Osteoblast (primary cell): ENCODE data around the gene PHF21A. TPM values are rescaled to one million over a fixed set of nuclear protein-coding genes. Genes with fewer than 3 reads are reported as not detected.

Experiments
- DNase-seq: peaks from one replicate; pipeline ENCODE4 v3.0.0; 2011; ENCODE audit warnings: low spot score, mixed read lengths; ENCODE audit not compliant: insufficient read length; ENCODE audit errors: missing footprints
- H2AFZ ChIP-seq: 2 replicates; pipeline ENCODE4 v1.6.0; 2011; ENCODE audit warnings: mild to moderate bottlenecking, low read length
- H3K27ac ChIP-seq: 2 replicates; pipeline ENCODE4 v1.5.1; 2011; ENCODE audit warnings: mild to moderate bottlenecking, low read depth, low read length, moderate library complexity
- H3K27me3 ChIP-seq: 2 replicates; pipeline ENCODE4 v1.6.0; 2012; ENCODE audit warnings: mild to moderate bottlenecking, control low read depth, inconsistent platforms, low read length, moderate library complexity; ENCODE audit not compliant: insufficient read depth
- H3K36me3 ChIP-seq: 2 replicates; pipeline ENCODE4 v1.5.1; 2011; ENCODE audit warnings: mild to moderate bottlenecking, low read length, control low read depth, moderate library complexity; ENCODE audit not compliant: insufficient read depth
- H3K4me1 ChIP-seq: 2 replicates; pipeline ENCODE4 v1.5.1; 2011; ENCODE audit warnings: mild to moderate bottlenecking, low read length, control low read depth, moderate library complexity; ENCODE audit not compliant: insufficient read depth
- H3K4me2 ChIP-seq: 2 replicates; pipeline ENCODE4 v1.6.0; 2011; ENCODE audit warnings: mild to moderate bottlenecking, low read length; ENCODE audit not compliant: insufficient read depth
- H3K4me3 ChIP-seq: fragments of 200-600 bp; sonication (generic); 3 replicates; pipeline ENCODE4 v1.5.1; 2012; ENCODE audit warnings: mild to moderate bottlenecking, low read length, inconsistent platforms; ENCODE audit not compliant: insufficient read depth
- H3K79me2 ChIP-seq: 2 replicates; pipeline ENCODE4 v1.6.0; 2012; ENCODE audit warnings: mild to moderate bottlenecking, low read length, control low read depth, inconsistent platforms; ENCODE audit not compliant: insufficient read depth
- H3K9me3 ChIP-seq: 2 replicates; pipeline ENCODE4 v1.5.1; 2011; ENCODE audit warnings: low read depth, low read length, control low read depth
- H4K20me1 ChIP-seq: 2 replicates; pipeline ENCODE4 v1.6.0; 2012; ENCODE audit warnings: mild to moderate bottlenecking, low read length, control low read depth; ENCODE audit not compliant: insufficient read depth
- total RNA-seq: library from RNA; depleted of rRNA; stranded (reverse); fragments of >200 nt; gene quantifications from 2 replicates; pipeline ENCODE4 v1.2.3, GENCODE V29; 2012
- TF ChIP-seq, protein P1 (sequence below): IDR thresholded peaks from 2 replicates; pipeline ENCODE4 v1.5.1; 2011; ENCODE audit warnings: mild to moderate bottlenecking, low read depth, low read length, moderate library complexity; ENCODE audit errors: extremely low read depth

Gene PHF21A
- total RNA-seq, 1 donor: 26.4 TPM

DNA sequence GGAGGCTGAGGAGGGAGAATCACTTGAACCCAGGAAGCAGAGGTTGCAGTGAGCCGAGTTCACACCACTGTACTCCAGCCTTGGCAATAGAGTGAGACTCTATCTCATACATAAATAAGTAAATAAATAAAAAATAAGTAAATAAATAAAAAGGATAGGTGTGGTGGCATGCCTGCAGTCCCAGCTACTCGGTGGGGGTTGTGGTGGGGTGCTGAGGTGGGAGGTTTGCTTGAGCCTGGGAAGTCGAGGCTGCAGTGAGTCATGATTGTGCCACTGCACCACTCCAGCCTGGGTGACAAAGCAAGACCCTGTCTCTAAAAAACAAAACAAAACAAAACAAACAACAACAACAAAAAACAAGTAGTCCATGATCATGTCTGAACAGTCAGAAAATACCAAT lies 195.7 kb downstream of the PHF21A start:
- H3K4me2 ChIP-seq: no peak overlapping the region
- H3K4me1 ChIP-seq: no peaks in the 10 kb centered on the region
- no peak overlapping the region for H2AFZ ChIP-seq
- TF ChIP-seq, protein P1, sequence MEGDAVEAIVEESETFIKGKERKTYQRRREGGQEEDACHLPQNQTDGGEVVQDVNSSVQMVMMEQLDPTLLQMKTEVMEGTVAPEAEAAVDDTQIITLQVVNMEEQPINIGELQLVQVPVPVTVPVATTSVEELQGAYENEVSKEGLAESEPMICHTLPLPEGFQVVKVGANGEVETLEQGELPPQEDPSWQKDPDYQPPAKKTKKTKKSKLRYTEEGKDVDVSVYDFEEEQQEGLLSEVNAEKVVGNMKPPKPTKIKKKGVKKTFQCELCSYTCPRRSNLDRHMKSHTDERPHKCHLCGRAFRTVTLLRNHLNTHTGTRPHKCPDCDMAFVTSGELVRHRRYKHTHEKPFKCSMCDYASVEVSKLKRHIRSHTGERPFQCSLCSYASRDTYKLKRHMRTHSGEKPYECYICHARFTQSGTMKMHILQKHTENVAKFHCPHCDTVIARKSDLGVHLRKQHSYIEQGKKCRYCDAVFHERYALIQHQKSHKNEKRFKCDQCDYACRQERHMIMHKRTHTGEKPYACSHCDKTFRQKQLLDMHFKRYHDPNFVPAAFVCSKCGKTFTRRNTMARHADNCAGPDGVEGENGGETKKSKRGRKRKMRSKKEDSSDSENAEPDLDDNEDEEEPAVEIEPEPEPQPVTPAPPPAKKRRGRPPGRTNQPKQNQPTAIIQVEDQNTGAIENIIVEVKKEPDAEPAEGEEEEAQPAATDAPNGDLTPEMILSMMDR: no peak
- no peaks in the 10 kb centered on the region for H3K36me3 ChIP-seq
- H3K4me3 ChIP-seq: no peak overlapping the region
- peaks cover 3% of the 10 kb centered on the region for H4K20me1 ChIP-seq
- H3K27me3 ChIP-seq: peaks cover 55% of the 10 kb centered on the region
- no peak for DNase-seq
- H3K27ac ChIP-seq: no peak overlapping the region
- H3K9me3 ChIP-seq: no peaks in the 10 kb centered on the region
- no peaks in the 10 kb centered on the region for H3K79me2 ChIP-seq

DNA sequence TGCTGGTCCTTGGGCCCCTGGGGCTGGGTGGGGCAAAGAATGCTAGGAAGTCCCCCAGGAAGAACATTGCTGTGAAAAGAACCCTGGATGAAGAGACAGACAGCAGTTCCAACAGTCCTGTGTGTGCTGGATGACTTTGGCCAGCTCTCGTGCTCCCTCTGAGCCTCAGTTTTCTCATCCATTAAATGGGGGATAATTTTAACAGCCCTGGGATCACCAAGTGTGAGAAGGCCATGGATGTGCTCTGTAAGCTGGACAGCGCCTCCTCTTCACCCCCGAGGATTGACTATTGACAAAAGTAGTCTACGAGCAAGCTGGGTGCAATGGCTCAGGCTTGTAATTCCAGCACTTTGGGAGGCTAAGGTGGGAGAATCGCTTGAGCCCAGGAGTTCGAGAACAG lies 196.3 kb downstream of the PHF21A start:
- no peak overlapping the region for H2AFZ ChIP-seq
- no peak overlapping the region for H3K4me3 ChIP-seq
- TF ChIP-seq, protein P1: no peak
- H3K27me3 ChIP-seq: peaks cover 55% of the 10 kb centered on the region
- H4K20me1 ChIP-seq: peaks cover under 1% of the 10 kb centered on the region
- no peak overlapping the region for H3K4me2 ChIP-seq
- no peaks in the 10 kb centered on the region for H3K4me1 ChIP-seq
- peak; percentile 86 for DNase-seq
- H3K27ac ChIP-seq: no peak overlapping the region
- no peaks in the 10 kb centered on the region for H3K9me3 ChIP-seq
- no peaks in the 10 kb centered on the region for H3K36me3 ChIP-seq
- H3K79me2 ChIP-seq: no peaks in the 10 kb centered on the region

DNA sequence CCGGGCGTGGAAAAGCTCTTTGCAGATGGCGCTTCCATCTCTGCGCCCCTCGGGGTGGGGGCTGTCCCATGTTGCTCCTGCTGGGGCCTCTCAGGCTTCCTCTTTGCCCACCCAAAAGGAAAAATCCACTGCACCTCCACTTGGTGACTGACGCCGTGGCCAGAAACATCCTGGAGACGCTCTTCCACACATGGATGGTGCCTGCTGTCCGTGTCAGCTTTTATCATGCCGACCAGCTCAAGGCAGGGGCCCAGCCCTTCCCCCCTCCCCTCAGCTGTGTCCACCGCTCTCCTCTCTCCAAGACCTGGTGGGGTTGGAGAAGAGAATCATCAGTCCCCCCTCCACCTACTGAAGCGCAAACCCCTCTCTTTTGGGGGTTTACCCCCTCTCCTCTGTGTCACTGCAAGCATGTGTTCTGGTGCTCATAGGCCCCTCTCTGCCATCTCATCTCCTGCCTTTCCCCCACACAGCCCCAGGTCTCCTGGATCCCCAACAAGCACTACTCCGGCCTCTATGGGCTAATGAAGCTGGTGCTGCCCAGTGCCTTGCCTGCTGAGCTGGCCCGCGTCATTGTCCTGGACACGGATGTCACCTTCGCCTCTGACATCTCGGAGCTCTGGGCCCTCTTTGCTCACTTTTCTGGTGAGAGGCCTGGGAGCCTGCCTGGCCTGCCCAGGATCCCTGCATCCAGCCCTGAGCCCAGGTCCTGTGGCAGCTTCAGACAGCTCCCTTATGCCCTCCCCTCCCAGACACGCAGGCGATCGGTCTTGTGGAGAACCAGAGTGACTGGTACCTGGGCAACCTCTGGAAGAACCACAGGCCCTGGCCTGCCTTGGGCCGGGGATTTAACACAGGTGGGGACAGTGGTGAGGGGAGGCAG lies 197.0 kb downstream of the PHF21A start:
- H2AFZ ChIP-seq: no peak overlapping the region
- TF ChIP-seq, protein P1: no peak
- no peaks in the 10 kb centered on the region for H4K20me1 ChIP-seq
- H3K36me3 ChIP-seq: no peaks in the 10 kb centered on the region
- peaks cover 55% of the 10 kb centered on the region for H3K27me3 ChIP-seq
- no peak overlapping the region for H3K27ac ChIP-seq
- peak; percentile 92 for DNase-seq
- H3K79me2 ChIP-seq: no peaks in the 10 kb centered on the region
- no peaks in the 10 kb centered on the region for H3K4me1 ChIP-seq
- no peaks in the 10 kb centered on the region for H3K9me3 ChIP-seq
- no peak overlapping the region for H3K4me2 ChIP-seq
- H3K4me3 ChIP-seq: no peak overlapping the region

DNA sequence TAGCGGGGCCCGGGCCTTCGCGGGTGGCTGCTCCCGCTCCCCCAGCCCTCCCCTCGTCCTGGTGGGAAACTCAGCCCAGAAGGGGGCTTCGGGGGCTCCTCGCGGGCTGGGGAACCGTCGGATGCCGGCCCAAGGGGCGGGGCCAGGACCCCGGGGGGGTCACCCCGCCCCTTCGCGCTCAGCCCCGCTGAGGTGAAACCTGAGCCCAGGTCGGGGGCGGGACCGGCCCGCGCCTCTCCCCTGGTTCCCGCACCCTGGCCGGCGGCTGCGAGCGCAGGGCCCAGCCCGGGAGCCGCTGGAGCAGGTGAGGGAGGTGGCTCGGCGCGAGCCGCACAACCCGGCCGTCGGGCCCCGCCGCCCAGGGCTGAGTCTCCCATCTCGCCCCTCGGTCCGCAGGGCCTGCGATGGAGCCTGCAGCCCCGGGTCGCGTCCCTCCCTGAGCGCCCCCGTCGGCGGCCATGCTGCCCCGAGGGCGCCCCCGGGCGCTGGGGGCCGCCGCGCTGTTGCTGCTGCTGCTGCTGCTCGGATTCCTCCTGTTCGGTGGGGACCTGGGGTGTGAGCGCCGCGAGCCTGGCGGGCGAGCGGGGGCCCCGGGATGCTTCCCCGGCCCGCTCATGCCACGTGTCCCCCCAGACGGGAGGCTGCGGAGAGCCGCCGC lies 198.7 kb downstream of the PHF21A start, which contains the start of gene LARGE2:
Gene LARGE2 (plus strand): TSS at position 232 of the 658 bp plus-strand sequence. CDS start 227 bp downstream, at position 459.
- Histone ChIP-seq H3K79me2 (peaks cover under 1% of the 10 kb centered on the region), H3K36me3 (no peaks in the 10 kb centered on the region), H3K9me3 (no peaks in the 10 kb centered on the region), H3K4me3 (no peak within 1 kb of the TSS), H2AFZ (no peak within 1 kb of the TSS), H3K4me2 (no peak within 1 kb of the TSS), H3K4me1 (peaks cover 4% of the 10 kb centered on the region), H3K27me3 (peaks cover 55% of the 10 kb centered on the region), H4K20me1 (peaks cover under 1% of the 10 kb centered on the region), H3K27ac (no peak within 1 kb of the TSS)
- peak; percentile 89 for DNase-seq
- TF ChIP-seq, protein P1: no peak
